A549 (cell line): ENCODE measurements around the gene INSM1. TPM values are rescaled to one million over a fixed set of nuclear protein-coding genes. Genes with fewer than 3 reads are reported as not detected.
"Not testable (repeated sequence)": the region's sequence is repeated elsewhere in the genome, so short reads cannot be mapped to it uniquely, and the experiment has no call there.

Source experiments
- ATAC-seq, 2 experiments: fragments of 200-7000 bp in 1 of 2; fragments of >200 bp in 1 of 2; cut with Nextera tagmentation in 1 of 2; cut with Tn5 transposase in 1 of 2; 3 replicates each; pipeline versions ENCODE4 v1.8.0 to v1.9.1; 2018 to 2020; ENCODE audit warnings: mild to moderate bottlenecking in 1 of 2, moderate library complexity in 1 of 2
- CTCF ChIA-PET: fragments of 300-600 bp; sonication (Branson Sonifier 250); formaldehyde crosslinking; extraction: SDS; loops from one replicate; lab custom pipeline; 2021; ENCODE audit warnings: antibody characterized with exemption, inconsistent platforms; lab: Yijun Ruan, JAX
- POLR2A ChIA-PET: fragments of 350-600 bp; formaldehyde crosslinking; extraction: SDS; loops from one replicate; lab custom pipeline; 2021; ENCODE audit warnings: antibody characterized with exemption, inconsistent platforms; lab: Yijun Ruan, JAX
- DNase-seq, 2 experiments: peaks; one replicate each; pipeline versions ENCODE4 v3.0.0 to v3.0.0-alpha.2; 2011 to 2016; ENCODE audit warnings: low read depth in 1 of 2, low spot score in 1 of 2
- FAIRE-seq: peaks from 2 replicates; lab custom pipeline; 2011; peaks lifted over from hg19 to GRCh38; lab: Jason Lieb, UNC
- H3K27ac ChIP-seq, 2 experiments: fragments of >200 bp; sonication (Bioruptor Twin); formaldehyde crosslinking; 3 replicates each; pipeline ENCODE4 v1.5.1; 2016 to 2017
- H3K4me1 ChIP-seq: fragments of >200 bp; sonication (Bioruptor Twin); formaldehyde crosslinking; 3 replicates; pipeline ENCODE4 v1.6.1; 2016
- H3K4me2 ChIP-seq: fragments of >200 bp; sonication (Bioruptor Twin); formaldehyde crosslinking; 3 replicates; pipeline ENCODE4 v1.6.1; 2016
- H3K4me3 ChIP-seq: fragments of >200 bp; sonication (Bioruptor Twin); formaldehyde crosslinking; 3 replicates; pipeline ENCODE4 v1.5.1; 2016
- H3K9me3 ChIP-seq: fragments of >200 bp; sonication (Bioruptor Twin); formaldehyde crosslinking; 3 replicates; pipeline ENCODE4 v1.6.1; 2016
- BHLHE40 ChIP-seq: IDR thresholded peaks from 2 replicates; pipeline ENCODE4 v1.6.1; 2012; ENCODE audit warnings: low read depth, low read length, inconsistent platforms
- CBX2 ChIP-seq: fragments of 200-600 bp; sonication (generic); IDR thresholded peaks from 2 replicates; pipeline ENCODE4 v1.6.1; 2016; ENCODE audit warnings: low read depth, mild to moderate bottlenecking, borderline replicate concordance
- CTCF ChIP-seq: fragments of >200 bp; sonication (Bioruptor Twin); formaldehyde crosslinking; IDR thresholded peaks from 3 replicates; pipeline ENCODE4 v1.5.1; 2016
- E2F6 ChIP-seq: IDR thresholded peaks from 2 replicates; pipeline ENCODE4 v1.6.1; 2012; ENCODE audit warnings: low read depth, borderline replicate concordance
- EHF ChIP-seq: fragments of 250-450 bp; sonication (Bioruptor Pico); IDR thresholded peaks from 2 replicates; pipeline ENCODE4 v1.5.0; 2020; ENCODE audit warnings: mild to moderate bottlenecking
- ESRRA ChIP-seq: fragments of 150-350 bp; IDR thresholded peaks from 2 replicates; pipeline ENCODE4 v1.6.1; 2014; ENCODE audit warnings: mild to moderate bottlenecking, low read length, borderline replicate concordance
- FOXS1 ChIP-seq: fragments of 250-450 bp; sonication (Bioruptor Pico); IDR thresholded peaks from 2 replicates; pipeline ENCODE4 v1.5.0; 2020; ENCODE audit warnings: mild to moderate bottlenecking, moderate library complexity
- HDAC2 ChIP-seq: fragments of 200-600 bp; sonication (generic); IDR thresholded peaks from 2 replicates; pipeline ENCODE4 v1.6.1; 2016
- HES2 ChIP-seq: fragments of >200 bp; sonication (Bioruptor Twin); formaldehyde crosslinking; IDR thresholded peaks from 2 replicates; pipeline ENCODE4 v1.6.1; 2016
- HEYL ChIP-seq: fragments of 250-450 bp; sonication (Bioruptor Pico); IDR thresholded peaks from 2 replicates; pipeline ENCODE4 v1.8.0; 2021; ENCODE audit warnings: mild to moderate bottlenecking, moderate library complexity
- HOXB13 ChIP-seq: fragments of 250-450 bp; sonication (Bioruptor Pico); IDR thresholded peaks from 2 replicates; pipeline ENCODE4 v1.5.0; 2020; ENCODE audit warnings: low read depth, mild to moderate bottlenecking, moderate library complexity
- HOXB5 ChIP-seq: fragments of 250-450 bp; sonication (Bioruptor Pico); IDR thresholded peaks from 2 replicates; pipeline ENCODE4 v1.5.0; 2020; ENCODE audit warnings: mild to moderate bottlenecking, moderate library complexity
- KDM5A ChIP-seq: fragments of 200-600 bp; sonication (generic); IDR thresholded peaks from 2 replicates; pipeline ENCODE4 v1.6.1; 2016; ENCODE audit warnings: antibody characterized with exemption, mild to moderate bottlenecking
- NFE2L2 ChIP-seq: fragments of 150-350 bp; conservative IDR thresholded peaks from 2 replicates; pipeline ENCODE4 v1.6.1; 2014; ENCODE audit warnings: low read length
- POLR2A ChIP-seq: IDR thresholded peaks from 2 replicates; pipeline ENCODE4 v1.6.1; 2012; ENCODE audit warnings: mild to moderate bottlenecking, low read length
- POLR2AphosphoS2 ChIP-seq: conservative IDR thresholded peaks from 2 replicates; pipeline ENCODE4 v1.6.1; 2012; ENCODE audit warnings: low read length, improper control_type of control experiment, inconsistent platforms
- RAD21 ChIP-seq, 2 experiments: fragments of >200 bp in 1 of 2; sonication (Bioruptor Twin) in 1 of 2; formaldehyde crosslinking in 1 of 2; IDR thresholded peaks in 1 of 2; conservative IDR thresholded peaks in 1 of 2; 2 replicates in 1 of 2; 3 replicates in 1 of 2; pipeline ENCODE4 v1.6.1; 2012 to 2018; ENCODE audit warnings: inconsistent platforms in 1 of 2
- RCOR1 ChIP-seq: fragments of 150-350 bp; IDR thresholded peaks from 2 replicates; pipeline ENCODE4 v1.6.1; 2014; ENCODE audit warnings: antibody characterized with exemption, low read length, low read depth
- RFX5 ChIP-seq: fragments of 450-650 bp; IDR thresholded peaks from 2 replicates; pipeline ENCODE4 v1.7.1; 2014; ENCODE audit warnings: antibody characterized with exemption, mild to moderate bottlenecking, moderate library complexity
- SMC3 ChIP-seq: fragments of >200 bp; sonication (Bioruptor Twin); formaldehyde crosslinking; IDR thresholded peaks from 3 replicates; pipeline ENCODE4 v1.6.1; 2018; ENCODE audit warnings: inconsistent platforms
- TFCP2L1 ChIP-seq: fragments of 250-450 bp; sonication (Bioruptor Pico); IDR thresholded peaks from 2 replicates; pipeline ENCODE4 v1.5.0; 2021; ENCODE audit warnings: mild to moderate bottlenecking
- TP53 ChIP-seq: fragments of 250-450 bp; sonication (Bioruptor Pico); IDR thresholded peaks from 2 replicates; pipeline ENCODE4 v1.5.0; 2021; ENCODE audit warnings: mild to moderate bottlenecking, moderate library complexity
- ZSCAN20 ChIP-seq: fragments of 250-450 bp; sonication (Bioruptor Pico); IDR thresholded peaks from 2 replicates; pipeline ENCODE4 v1.8.0; 2022; ENCODE audit warnings: mild to moderate bottlenecking, moderate library complexity
- WGBS: methylation state at CpG from one replicate; pipeline ENCODE4 v1.1.6; 2017; ENCODE audit errors: missing lambda C conversion rate; 5-methylcytosine and 5-hydroxymethylcytosine counted together
- polyA plus RNA-seq, 4 experiments: library from polyadenylated mRNA; depleted of rRNA in 3 of 4; stranded (reverse); fragments of >200 nt; fragmentation: RNase III in 1 of 4; extraction: RNeasy Plus Mini Kit Qiagen cat#74134 plus additional on column Dnase treatment in 1 of 4; gene quantifications; 2 replicates in 3 of 4; 3 replicates in 1 of 4; pipeline ENCODE4 v1.2.3, GENCODE V29; 2011 to 2017

Gene INSM1
- polyA plus RNA-seq, 2 of the 4 experiments (the other 2 are of a cell fraction): not detected

- 33% methylated on average over 3 of the region's 3 CpGs for WGBS
- no peaks in the 10 kb centered on the region for H3K4me1 ChIP-seq
- H3K4me3 ChIP-seq: no peak overlapping the region
- TF ChIP-seq ESRRA (no peak), HEYL (no peak), NFE2L2 (no peak), TFCP2L1 (CRISPR knock-in tag) (no peak), HDAC2 (no peak), E2F6 (no peak), RAD21 (conservative IDR thresholded peaks at IDR 0.05 in 1 of 2, IDR thresholded peaks at IDR 0.05 in 1 of 2) (no peak), FOXS1 (CRISPR knock-in tag) (no peak), RCOR1 (no peak), EHF (CRISPR knock-in tag) (no peak)
- ChIA-PET CTCF (interaction anchor here (0.7 kb wide), 1 partner anchor 233 kb away, joined by 3 read pairs; no protein-coding TSS in a partner anchor), POLR2A (no interaction called here)
- H3K27ac ChIP-seq: no peak overlapping the region
- ATAC-seq: no peak
- H3K9me3 ChIP-seq: peaks cover 10% of the 10 kb centered on the region; the same call in 2 of the 3 replicates
- FAIRE-seq: no peak
- no peak for DNase-seq
- H3K4me2 ChIP-seq: no peak overlapping the region
These were observed 14.3 kb upstream of the INSM1 start for GRCh38 chr20:20353576-20353975.

- POLR2A ChIA-PET, ATAC-seq, FAIRE-seq, H3K4me3 ChIP-seq, H3K4me2 ChIP-seq, DNase-seq, H3K4me1 ChIP-seq, H3K27ac ChIP-seq, H3K9me3 ChIP-seq, CTCF ChIA-PET: not testable (repeated sequence)
These were observed 12.4 kb upstream of the INSM1 start for GRCh38 chr20:20355503-20355902.

GRCh38 chr20:20358801-20359200 is 9.1 kb upstream of the INSM1 start:
- ChIA-PET POLR2A (no interaction called here), CTCF (interaction anchor here (0.9 to 1.8 kb wide), 10 partner anchors 11 to 274 kb away, joined by 3 to 8 read pairs (median 4); no protein-coding TSS in a partner anchor)
- no peak overlapping the region for H3K27ac ChIP-seq
- H3K4me2 ChIP-seq: no peak overlapping the region
- no peak for TF ChIP-seq TP53 (CRISPR knock-in tag)
- no peak for TF ChIP-seq HOXB13 (CRISPR knock-in tag)
- TF ChIP-seq ZSCAN20 (CRISPR knock-in tag): no peak
- TF ChIP-seq POLR2A: no peak
- TF ChIP-seq BHLHE40: no peak
- TF ChIP-seq HOXB5: no peak
- ATAC-seq (no peak), FAIRE-seq (no peak), DNase-seq (no peak)
- no peaks in the 10 kb centered on the region for H3K4me1 ChIP-seq
- H3K9me3 ChIP-seq: peaks cover 5% of the 10 kb centered on the region; the same call in 2 of the 3 replicates
- no peak overlapping the region for H3K4me3 ChIP-seq

GRCh38 chr20:20359628-20360027 is 8.3 kb upstream of the INSM1 start:
- POLR2A ChIA-PET: no interaction called here

GRCh38 chr20:20360464-20360863 is 7.4 kb upstream of the INSM1 start:
- peak; percentile 88 for FAIRE-seq
- no peak overlapping the region for H3K27ac ChIP-seq
- H3K4me3 ChIP-seq: no peak overlapping the region
- peak; percentile 61 to 75 for DNase-seq
- ChIA-PET POLR2A (no interaction called here), CTCF (interaction anchor here (0.8 to 1.6 kb wide), 6 partner anchors 13 to 205 kb away, joined by 3 to 9 read pairs (median 3); no protein-coding TSS in a partner anchor)
- ATAC-seq: peak; percentile 81 to 92
- TF ChIP-seq RAD21 (conservative IDR thresholded peaks at IDR 0.05 in 1 of 2, IDR thresholded peaks at IDR 0.05 in 1 of 2) (peak; percentile 55 to 72), CTCF (peak; percentile 75), RFX5 (0 out of 2 replicates have a peak, but pooled peaks have one; percentile 33), CBX2 (no peak), POLR2AphosphoS2 (no peak), KDM5A (no peak), SMC3 (peak; percentile 79)
- TF ChIP-seq, all 56 proteins: peak for 4
- peaks cover 4% of the 10 kb centered on the region; the same call in 1 of the 3 replicates for H3K4me1 ChIP-seq
- WGBS: 4% methylated on average over 6 of the region's 6 CpGs
- H3K4me2 ChIP-seq: peak overlapping the region; percentile 37; the same call in 2 of the 3 replicates
- H3K9me3 ChIP-seq: no peaks in the 10 kb centered on the region

More at GRCh38 chr20:20359628-20360027, 8.3 kb upstream of the INSM1 start:
- FAIRE-seq: no peak
- Histone ChIP-seq H3K4me1 (peaks cover 4% of the 10 kb centered on the region; the same call in 1 of the 3 replicates), H3K4me2 (no peak overlapping the region), H3K9me3 (peaks cover 3% of the 10 kb centered on the region; the same call in 2 of the 3 replicates), H3K4me3 (no peak overlapping the region), H3K27ac (no peak overlapping the region)
- ATAC-seq: no peak
- whole genome bisulfite sequencing: 12% methylated on average over 6 of the region's 6 CpGs
- CTCF ChIA-PET: interaction anchor here (0.7 to 1.8 kb wide), 12 partner anchors 11 to 234 kb away, joined by 3 to 9 read pairs (median 4); no protein-coding TSS in a partner anchor
- no peak for DNase-seq
- TF ChIP-seq HES2: no peak
- TF ChIP-seq, all 56 proteins: peak for 0
